Fibroblast of skin of right biceps (primary cell): ENCODE results near the gene NDUFA8.
A peak's percentile ranks its signal among the peaks of the same experiment; 100 is the strongest.
"Not testable (repeated sequence)": the region's sequence is repeated elsewhere in the genome, so short reads cannot be mapped to it uniquely, and the experiment has no call there.

Source experiments
- DNase-seq: peaks from one replicate; pipeline ENCODE4 v3.0.0-alpha.2; 2013

Gene NDUFA8

DNA sequence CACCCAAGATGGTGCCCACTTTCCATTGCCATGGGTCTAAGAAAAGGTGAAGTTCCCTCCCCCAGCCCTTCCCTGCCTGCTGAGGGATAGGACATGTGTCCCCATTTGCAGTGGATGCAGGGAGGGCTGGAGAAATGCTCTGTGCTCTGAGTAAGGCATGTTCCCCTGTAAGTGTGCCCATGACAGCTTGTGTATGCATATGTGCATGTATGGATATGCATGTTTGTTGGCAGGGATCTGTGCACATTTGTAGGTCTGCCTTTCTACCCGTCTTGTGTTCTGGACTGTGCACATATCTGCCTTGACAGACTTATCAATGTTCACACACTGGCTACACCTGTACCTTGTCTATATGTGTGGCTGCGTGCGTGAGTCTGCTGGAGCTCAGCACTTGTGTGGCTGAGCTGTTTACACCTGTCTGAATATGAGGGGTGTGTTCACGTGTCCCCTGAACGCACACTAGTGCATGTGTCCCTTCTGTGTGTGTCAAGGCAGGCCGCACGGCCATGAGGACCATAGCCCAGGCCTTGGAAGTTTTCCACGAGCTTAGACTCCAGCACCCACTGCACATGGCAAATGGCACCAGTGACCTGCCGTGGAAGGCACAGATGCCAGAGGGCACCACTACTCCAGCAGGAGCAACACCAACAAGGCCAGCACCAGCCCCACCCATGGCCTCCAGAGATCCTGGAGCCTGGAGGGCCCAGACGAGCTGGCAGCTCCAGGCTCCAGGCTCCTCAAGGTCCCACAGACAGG, 39.1 kb downstream of the NDUFA8 start:
- DNase-seq: no peak

DNA sequence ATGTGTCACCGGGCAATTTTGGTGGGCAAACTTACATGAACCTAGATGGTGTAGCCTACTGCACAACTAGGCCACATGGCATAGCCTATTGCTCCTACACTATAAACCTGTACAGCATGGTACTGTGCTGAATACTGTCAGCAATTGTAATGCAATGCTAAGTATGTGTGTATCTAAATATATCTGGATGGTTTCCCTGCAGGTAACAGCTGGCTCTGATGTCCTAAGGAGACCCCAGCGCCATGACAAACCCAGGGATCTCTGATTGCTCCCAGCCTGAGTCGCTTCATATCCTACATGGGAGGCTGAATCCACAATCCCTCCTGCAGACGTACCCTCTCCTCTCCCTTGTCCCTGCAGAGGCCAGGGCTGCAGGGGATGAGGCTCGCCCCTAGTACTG, 39.9 kb downstream of the NDUFA8 start:
- DNase-seq: no peak

DNA sequence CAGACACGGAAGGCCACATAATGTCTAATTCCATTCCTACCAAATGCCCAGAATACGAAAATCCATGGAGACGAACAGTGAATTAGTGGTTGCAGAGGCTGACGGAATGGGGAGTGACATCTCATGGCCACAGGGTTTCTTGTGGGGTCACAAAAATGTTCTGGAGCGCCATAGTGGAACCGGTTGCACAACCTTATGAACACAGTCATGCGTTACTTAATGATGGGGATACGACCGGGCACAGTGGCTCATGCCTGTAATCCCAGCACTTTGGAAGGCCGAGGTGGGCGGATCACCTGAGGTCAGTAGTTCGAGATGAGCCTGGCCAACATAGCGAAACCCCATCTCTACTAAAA, 40.4 kb downstream of the NDUFA8 start:
- no peak for DNase-seq

DNA sequence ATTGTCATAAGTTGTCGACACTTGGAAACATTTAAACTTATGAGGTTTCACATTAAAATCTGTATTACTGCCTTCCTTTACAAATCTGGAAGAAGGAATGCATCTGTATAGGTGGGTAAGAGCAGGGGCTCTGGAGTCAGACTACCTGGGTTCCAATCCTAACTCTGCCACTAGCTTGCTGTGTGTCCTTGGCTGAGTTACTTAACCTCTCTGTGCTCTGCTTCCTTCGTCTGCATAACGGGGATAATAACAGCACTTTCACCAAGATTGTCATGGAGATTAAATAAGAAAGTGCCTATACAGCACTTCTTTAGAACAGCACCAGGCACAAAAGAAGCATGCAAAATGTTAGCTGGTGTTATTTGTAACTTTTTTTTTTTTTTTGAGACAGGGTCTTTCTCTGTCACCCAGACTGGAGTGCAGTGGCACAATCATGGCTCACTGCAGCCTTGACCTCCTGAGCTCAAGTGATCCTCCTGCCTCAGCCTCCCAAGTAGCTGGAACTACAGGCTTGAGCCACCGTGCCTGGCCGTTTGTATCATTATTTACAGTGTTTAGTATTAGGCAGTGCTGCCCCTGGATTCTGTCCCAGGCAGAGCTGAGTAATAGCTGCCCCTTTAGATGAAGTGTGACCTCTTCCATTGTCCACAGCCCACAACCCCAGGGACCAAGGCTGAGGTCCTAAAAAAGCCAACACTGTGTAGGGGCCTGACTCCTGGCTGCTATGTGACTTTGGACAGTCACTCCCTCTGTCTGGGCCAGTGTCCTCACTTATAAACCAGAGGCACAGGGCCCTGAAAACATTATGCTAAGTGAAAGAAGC, 41.0 kb downstream of the NDUFA8 start:
- DNase-seq: no peak

DNA sequence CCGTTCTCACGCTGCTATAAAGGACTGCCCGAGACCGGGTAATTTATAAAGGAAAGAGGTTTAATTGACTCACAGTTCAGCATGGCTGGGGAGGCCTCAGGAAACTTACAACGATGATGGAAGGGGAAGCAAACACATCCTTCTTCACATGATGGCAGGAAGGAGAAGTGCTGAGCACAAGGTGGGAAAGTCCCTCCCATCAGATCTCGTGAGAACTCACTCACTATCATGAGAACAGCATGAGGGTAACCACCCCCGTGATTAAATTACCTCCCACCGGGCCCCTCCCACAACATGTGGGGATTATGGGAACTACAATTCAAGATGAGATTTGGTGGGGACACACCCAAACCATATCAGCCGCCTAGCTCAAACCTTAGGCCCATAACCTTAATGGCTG, 42.3 kb downstream of the NDUFA8 start:
- not testable (repeated sequence) for DNase-seq

DNA sequence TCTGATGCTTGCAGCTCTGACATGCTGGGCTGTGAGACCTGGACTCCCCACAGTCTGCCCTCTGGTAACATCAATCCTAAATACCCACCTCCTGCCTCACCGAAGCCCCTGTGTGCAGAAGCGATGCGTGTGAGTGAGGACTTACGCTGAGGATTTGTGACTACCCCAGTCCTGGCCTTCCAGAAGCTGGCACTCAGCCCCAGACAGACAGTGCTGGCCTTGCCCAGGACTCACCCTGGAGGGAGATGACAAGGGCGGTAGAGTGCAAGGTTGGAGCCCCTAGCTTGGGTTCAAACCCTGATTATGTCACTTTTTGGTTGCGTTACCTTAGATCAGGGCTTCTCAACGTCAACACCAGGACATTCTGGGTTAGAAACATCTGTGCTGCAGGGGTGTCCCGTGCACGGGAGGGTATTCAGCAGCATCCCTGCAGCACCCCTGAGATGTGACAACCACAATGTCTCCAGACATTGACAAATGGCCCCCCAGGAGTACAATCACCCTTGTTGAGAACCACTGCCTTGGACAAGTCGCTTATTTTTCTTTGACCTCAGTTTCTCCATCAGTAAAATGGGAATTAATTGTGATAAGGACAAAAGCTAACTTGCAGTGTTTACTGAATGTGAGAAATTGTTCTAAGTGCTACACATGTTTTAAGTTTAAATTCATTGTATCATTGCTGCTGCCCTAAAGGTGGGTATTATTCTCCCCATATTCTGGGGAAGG, 43.0 kb downstream of the NDUFA8 start:
- no peak for DNase-seq

DNA sequence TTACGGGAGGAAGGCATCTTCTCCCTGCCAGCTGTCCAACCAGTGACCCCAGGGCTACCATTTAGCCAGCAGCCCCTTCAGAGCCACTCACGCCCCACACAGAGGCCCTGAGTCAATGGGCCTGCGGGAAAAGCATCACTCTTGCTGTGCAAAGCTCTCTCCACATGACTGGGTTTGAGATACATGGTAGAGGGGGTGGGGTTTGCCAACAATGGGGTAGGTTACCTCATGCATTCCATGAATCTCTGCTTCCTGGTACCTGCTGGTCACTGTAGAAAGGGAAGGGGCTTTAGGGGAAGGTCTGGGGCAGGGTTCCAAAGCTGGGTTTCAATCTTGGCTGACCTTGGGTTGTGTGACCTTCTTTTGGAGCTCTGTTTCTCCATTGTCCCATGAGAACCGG, 43.5 kb downstream of the NDUFA8 start:
- no peak for DNase-seq

DNA sequence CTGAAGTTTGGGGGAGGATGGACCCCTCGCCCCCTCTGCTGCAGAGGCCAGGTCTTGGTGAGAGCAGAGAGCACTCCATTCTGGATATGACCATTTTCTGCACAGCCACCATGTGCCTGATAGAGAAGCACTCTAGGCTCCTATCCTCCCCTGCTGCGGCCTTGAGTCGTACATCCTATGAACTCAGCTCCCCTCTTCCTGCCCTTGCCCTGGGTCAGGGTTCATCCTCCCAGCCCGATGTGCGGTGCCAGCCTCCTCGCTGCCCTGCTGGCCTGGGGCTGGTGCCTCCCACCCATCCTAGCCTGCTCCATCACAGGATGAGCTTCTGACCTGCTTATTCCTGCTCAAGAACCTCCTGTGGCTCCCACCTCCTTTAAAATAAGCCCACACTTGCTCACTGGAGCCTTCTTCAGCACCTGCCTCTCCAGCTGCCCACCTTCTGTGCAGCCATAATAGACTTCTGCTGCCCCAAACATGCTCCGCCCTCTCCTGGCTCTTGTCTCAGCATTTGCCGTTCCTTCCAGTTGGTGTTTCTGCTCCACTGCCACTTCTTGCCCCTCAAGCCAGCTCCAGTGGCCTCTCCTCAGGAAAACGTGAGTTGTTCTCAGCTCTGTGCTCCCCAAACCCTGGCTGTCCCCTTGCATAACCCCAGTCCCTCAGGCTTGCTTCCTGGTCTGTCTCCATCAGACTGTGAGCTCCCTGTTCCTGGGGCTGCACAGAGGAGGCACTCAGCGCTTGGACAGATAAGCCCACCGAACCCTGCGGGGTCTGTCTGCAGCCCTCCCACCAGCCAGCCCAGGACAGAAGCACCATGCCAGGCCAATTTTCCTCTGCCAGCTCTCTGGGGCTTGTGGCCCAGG, 44.2 kb downstream of the NDUFA8 start:
- no peak for DNase-seq

DNA sequence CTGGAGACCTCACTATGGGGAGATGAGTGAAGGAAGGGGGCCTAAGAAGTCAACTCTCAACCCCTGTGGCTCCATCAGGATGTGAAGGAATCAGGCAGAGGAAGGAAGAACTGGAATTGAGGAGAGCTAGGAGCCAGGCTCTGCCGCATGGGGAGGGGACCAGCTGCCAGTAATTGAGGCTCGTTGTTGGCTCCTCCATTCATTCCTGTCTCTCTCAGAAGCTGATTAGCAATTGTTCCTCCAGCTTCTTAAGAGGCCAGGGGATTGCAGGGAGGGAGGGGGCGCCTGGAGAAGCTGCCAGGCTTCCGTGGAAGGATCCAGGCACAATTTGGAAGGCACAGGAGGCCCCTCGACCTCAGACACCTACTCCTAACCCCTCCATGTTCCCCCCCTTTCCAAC, 46.0 kb downstream of the NDUFA8 start:
- DNase-seq: no peak

DNA sequence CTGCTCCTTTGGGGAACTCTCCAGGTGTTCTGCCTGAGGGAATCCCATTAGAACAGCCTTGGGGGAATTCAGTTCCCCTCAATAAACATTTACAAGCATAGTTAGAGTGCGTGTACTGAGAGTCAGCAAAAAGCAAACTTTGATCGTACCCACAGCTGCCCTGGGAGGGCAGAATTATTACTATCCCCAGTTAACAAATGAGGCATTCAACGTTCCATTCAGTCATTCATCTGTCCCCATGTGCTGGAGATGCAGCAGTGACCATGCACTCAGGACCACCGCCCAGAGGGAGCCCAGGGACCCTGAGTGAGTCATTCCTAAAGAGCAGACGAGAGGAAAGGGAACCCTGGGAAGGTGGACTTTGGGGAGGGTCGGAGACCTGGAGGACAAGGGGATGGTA, 47.3 kb downstream of the NDUFA8 start:
- no peak for DNase-seq

DNA sequence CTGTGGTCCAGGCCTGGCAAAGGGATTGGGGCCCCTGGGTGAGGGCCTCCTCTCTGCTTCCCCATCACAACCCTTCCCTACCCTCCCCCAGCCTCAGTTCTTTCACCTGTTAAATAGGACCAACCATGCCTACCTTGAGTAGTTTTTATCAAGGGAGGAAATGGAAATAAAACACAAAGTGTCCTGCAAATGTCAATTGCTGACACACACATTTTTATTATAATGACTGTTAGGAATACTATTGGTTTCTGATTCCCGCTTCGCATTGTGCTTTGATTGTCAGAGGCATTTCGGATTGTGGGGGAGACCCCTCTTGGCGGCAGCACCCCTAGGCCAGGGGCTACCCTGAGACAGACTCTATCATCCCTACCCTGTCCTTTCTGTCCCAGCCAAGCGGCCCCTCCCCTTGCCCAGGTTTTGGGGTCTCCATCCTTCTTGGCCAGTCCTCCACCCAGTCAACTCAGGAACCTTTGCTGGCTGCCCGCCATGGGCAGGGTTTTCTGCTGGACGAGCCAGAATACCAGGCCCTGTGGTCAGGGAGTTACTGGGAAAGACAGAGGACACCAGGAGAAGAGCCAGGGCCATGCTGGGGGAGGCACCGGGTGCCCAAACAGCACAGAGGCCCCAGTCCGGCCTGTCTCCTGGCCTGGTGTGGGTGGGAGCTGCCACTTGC, 48.0 kb downstream of the NDUFA8 start:
- DNase-seq: no peak

DNA sequence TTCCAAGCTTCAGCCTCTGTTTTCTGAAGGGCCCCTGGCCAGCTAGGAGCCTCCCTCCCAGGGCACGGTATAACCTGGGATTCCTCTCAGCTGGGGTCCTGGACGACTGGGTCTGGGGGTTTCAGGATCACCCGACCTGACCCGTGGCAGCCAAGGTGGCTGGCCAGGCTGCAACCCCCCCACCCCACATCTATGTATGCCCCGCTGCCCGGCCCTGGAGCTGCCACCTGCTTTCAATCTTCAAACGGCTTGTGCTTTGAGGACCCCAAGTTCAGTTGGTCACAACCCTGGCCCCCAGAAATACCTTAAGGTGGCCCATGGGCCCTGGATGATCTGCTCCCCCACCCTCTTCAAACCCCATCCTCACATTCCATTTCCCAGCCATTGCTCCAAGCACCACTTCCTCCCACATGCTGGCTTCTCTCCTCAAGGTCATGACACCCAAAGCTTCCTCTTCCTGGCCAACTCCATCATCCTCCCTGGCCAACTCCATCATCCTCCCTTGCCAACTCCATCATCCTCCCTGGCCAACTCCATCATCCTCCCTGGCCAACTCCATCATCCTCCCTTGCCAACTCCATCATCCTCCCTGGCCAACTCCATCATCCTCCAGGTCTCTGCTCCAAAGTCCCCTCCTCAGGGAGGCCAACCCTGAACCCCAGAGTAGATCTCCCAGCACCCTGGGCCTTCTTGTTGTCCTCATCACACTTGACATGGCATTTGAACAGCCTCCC, 49.3 kb downstream of the NDUFA8 start:
- no peak for DNase-seq

DNA sequence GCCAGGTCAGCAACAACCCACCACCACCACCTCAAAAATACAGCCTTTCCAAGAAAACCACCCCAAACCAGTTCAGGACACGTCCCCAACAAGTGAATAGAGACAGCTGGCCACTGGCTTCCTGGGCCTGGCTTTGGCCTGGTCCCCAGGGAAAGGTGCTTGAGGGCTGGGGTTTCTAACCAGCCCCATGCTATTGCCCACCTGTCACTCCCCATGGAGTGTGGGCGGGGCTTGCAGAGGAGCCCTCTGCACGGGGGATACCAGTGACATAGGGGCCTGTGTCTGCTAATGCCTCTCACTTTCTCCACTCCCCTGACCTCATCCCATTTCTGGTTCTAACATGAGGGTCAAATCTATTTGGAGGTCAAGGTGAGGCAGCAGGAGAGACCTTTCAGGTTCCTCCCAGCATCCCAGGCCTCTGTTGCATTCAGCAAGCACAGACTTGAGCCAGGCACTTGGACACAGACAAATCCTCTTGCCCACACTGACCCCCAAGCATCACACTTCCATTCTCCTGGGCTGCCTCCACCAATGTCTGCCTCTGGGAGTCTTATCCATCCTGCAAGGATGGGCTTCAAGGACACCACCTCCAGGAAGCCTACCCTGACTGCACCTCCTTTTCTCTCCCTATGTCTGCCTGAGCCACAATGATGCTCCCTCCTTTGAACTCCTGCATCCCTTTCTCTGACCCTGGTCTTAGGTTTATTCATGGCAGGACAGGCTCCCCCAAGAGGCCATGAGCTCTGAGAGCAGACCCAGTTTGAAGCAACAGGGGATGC, 50.4 kb downstream of the NDUFA8 start:
- no peak for DNase-seq

DNA sequence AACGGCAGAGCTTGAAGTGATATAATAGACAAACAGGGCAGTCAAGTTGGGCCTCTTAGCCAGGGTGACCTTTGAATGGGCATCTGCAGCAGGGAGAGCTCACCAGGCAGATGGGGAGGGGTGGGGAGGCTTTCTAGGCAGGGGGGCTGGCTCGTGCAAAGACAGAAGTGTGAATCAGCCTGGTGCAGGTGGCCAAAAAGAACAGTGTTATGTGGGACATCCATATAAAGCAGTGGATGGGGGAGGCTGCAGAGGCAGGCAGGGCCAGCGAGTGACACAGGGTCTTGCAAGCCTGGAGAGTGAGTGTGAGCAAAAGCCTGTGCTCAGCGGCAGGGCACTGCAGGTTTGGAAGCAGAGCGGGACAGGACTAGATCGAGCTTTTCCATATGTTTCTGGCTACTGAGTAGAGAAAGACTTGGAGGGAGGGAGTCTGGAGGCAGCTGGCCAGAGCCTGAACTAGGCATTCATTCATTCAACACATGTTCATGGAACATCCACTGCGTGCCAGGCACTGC, 52.2 kb downstream of the NDUFA8 start:
- DNase-seq: no peak

DNA sequence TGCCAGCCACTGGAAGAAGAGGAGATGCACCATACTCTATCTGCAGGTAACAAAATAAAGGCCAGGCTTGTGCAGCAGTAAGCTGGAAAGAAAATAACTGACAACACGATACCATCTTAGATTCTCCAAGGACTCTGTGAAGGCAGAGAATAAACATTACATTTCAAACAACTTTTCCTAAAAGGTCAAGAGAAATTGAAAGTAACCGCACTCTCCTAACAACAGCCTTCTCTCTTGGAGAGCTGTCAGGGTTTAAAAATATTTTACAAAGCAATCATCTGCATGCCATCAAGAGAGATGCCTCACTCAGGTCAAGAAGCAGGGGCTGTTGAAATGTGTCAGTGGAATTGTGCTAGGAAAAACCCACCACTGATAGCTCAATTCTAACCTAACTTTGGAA, 53.0 kb downstream of the NDUFA8 start:
- no peak for DNase-seq

DNA sequence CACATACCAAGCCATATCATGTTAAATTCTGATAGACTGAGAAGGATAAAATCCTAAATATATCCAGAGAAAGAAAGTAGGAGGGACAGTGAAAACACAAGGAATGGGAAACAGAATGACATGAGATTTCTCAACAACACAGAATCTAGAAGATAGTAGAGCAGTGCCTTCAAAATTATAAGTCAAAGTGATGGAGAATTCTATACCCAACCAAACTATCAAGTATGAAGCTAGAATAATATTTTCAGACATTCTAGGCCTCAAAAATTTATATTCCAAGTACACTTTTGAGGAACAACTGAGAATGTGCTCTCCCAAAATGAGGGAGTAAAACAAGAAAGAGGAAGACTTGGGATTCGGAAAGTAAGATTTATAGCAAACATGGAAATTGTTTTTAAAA, 55.6 kb downstream of the NDUFA8 start:
- DNase-seq: no peak

DNA sequence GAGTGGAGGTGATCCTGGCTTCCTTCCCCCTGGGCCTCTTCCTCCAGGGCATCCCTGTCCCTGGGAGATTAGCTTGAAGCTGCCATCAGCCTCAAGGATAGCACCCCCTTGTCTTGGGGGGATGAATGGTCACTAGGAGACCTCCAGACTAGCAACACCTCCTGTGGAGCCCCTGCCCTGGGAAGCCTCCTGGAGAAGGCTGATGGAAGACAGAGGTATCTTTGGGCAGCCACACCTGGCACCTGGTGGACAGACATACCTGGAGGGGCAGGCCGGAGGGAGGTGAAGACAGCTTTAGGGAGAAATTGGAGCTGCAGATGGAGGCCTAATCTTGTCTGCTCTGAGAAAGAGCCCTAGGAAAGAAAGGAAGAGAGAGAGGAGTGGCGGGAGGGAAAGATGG, 57.4 kb downstream of the NDUFA8 start:
- DNase-seq: no peak

DNA sequence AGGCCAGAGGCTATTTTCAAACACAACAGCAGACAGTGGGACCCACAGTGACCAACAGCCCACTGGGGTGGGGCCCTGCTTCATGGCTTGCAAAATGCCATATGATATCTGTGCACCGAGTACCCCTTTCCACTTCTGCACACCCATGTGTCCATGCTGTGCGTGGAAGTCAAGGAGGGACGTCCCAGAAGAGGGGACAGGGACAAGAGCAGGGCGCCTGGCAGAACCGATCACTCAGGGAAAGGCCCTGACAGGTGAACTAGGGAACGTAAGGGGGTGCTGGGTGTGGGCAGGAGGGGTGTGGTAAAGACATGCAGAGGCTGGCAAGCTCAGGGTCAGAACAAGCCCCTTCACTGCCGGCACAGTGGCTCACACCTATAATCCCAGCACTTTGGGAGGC, 58.8 kb downstream of the NDUFA8 start:
- DNase-seq: no peak

DNA sequence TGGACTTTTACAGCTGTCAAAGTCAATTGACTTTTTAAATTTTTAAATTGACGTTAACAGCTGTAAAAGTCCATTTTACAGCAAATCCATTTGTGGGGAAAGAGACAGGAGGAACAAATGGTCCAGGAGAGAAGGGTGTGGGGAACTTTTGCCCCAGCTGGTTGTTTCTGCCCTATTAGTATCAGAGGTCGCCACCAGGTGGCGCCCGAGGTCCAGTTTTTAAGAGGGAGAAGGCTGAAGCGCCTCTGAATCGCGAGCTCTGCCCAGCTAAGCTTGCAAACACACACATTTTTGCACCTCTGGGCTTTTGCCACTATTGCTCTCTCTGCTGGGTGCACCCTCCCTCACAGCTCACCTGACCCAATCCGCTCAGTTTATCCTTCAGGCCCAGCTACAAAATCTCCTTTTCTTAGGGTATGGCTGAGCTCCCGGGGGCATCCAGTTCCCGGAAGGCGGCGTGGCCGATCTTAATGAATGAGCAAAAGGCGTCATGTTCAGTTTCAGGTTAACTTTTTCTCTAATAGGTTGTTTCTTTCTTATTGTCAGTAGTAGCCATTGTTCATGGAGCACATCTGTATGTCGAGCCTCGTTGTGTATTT, 60.2 kb downstream of the NDUFA8 start:
- DNase-seq: peak; percentile 64

DNA sequence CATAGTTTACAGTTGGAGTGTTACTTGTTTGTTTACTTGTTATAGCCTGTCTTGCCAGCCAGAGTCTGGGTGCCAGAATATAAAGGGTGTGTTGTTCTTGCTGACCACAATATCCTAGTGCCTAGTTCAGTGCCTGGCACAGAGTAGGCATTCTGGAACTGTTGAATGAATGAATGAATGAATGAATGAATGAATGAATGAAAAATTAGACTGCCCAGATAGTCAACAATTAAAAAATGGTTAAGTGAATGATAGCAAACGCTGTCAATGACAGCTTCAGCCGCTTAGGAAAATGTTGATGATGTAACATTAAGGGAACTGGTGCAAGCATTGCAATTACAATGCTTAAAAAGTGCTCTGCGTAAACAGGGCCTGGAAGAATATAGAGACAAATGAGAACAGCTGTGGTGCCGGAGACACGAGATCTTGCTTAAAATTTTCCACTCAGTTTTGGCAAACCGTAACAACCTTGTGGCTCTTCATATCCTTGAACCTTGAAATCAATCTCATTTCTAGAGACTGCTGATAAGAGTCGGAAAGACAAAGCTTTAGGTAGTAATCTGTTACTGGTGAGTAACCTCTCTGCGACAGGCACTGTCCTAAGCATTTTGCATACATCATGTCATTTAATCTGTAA, 61.8 kb downstream of the NDUFA8 start:
- DNase-seq: no peak
